ENCODE measurements around the gene NIPSNAP3A.

GRCh38 chr9:104747565-104748358 lies at the start of gene NIPSNAP3A:
- TF ChIP-seq, protein P1, sequence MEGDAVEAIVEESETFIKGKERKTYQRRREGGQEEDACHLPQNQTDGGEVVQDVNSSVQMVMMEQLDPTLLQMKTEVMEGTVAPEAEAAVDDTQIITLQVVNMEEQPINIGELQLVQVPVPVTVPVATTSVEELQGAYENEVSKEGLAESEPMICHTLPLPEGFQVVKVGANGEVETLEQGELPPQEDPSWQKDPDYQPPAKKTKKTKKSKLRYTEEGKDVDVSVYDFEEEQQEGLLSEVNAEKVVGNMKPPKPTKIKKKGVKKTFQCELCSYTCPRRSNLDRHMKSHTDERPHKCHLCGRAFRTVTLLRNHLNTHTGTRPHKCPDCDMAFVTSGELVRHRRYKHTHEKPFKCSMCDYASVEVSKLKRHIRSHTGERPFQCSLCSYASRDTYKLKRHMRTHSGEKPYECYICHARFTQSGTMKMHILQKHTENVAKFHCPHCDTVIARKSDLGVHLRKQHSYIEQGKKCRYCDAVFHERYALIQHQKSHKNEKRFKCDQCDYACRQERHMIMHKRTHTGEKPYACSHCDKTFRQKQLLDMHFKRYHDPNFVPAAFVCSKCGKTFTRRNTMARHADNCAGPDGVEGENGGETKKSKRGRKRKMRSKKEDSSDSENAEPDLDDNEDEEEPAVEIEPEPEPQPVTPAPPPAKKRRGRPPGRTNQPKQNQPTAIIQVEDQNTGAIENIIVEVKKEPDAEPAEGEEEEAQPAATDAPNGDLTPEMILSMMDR (IDR thresholded peaks at IDR 0.05), result no peak
- no peak for TF ChIP-seq ZSCAN18 (CRISPR knock-in tag; IDR thresholded peaks at IDR 0.05)
- peak; percentile 50; the same call in 1 of the 2 replicates for TF ChIP-seq FOXP1 (CRISPR knock-in tag; IDR thresholded peaks at IDR 0.05; ENCODE audit: borderline replicate concordance)
- TF ChIP-seq, protein P2, sequence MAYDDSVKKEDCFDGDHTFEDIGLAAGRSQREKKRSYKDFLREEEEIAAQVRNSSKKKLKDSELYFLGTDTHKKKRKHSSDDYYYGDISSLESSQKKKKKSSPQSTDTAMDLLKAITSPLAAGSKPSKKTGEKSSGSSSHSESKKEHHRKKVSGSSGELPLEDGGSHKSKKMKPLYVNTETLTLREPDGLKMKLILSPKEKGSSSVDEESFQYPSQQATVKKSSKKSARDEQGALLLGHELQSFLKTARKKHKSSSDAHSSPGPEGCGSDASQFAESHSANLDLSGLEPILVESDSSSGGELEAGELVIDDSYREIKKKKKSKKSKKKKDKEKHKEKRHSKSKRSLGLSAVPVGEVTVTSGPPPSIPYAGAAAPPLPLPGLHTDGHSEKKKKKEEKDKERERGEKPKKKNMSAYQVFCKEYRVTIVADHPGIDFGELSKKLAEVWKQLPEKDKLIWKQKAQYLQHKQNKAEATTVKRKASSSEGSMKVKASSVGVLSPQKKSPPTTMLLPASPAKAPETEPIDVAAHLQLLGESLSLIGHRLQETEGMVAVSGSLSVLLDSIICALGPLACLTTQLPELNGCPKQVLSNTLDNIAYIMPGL (CRISPR knock-in tag; IDR thresholded peaks at IDR 0.05), result peak; percentile 70; the same call in 1 of the 2 replicates
- TF ChIP-seq, protein P3, sequence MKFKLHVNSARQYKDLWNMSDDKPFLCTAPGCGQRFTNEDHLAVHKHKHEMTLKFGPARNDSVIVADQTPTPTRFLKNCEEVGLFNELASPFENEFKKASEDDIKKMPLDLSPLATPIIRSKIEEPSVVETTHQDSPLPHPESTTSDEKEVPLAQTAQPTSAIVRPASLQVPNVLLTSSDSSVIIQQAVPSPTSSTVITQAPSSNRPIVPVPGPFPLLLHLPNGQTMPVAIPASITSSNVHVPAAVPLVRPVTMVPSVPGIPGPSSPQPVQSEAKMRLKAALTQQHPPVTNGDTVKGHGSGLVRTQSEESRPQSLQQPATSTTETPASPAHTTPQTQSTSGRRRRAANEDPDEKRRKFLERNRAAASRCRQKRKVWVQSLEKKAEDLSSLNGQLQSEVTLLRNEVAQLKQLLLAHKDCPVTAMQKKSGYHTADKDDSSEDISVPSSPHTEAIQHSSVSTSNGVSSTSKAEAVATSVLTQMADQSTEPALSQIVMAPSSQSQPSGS (CRISPR knock-in tag; IDR thresholded peaks at IDR 0.05; ENCODE audit: borderline replicate concordance, low read depth), result no peak
- TF ChIP-seq AR (CRISPR knock-in tag; IDR thresholded peaks at IDR 0.05), result no peak
- TF ChIP-seq NR3C1 (CRISPR knock-in tag; conservative IDR thresholded peaks at IDR 0.05; ENCODE audit: low read depth), result no peak
- TF ChIP-seq, protein P4, sequence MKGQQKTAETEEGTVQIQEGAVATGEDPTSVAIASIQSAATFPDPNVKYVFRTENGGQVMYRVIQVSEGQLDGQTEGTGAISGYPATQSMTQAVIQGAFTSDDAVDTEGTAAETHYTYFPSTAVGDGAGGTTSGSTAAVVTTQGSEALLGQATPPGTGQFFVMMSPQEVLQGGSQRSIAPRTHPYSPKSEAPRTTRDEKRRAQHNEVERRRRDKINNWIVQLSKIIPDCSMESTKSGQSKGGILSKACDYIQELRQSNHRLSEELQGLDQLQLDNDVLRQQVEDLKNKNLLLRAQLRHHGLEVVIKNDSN (CRISPR knock-in tag; IDR thresholded peaks at IDR 0.05), result no peak
- no peak for TF ChIP-seq HMGA2 (CRISPR knock-in tag; IDR thresholded peaks at IDR 0.05)

All from WTC11 (cell line).